PC-3 (cell line): ENCODE results near the gene LAMA2.

Experiments used
- CTCF ChIP-seq: fragments of 300-600 bp; sonication (generic); conservative IDR thresholded peaks from 2 replicates; pipeline ENCODE4 v1.5.1; 2017; ENCODE audit warnings: antibody characterized with exemption, low read depth, mild to moderate bottlenecking, low read length
- EZH2 ChIP-seq: fragments of 300-600 bp; sonication (generic); IDR thresholded peaks from one replicate; pipeline ENCODE4 v1.6.1; 2017; ENCODE audit warnings: antibody characterized with exemption, mild to moderate bottlenecking, low read length; ENCODE audit not compliant: unreplicated experiment

DNA sequence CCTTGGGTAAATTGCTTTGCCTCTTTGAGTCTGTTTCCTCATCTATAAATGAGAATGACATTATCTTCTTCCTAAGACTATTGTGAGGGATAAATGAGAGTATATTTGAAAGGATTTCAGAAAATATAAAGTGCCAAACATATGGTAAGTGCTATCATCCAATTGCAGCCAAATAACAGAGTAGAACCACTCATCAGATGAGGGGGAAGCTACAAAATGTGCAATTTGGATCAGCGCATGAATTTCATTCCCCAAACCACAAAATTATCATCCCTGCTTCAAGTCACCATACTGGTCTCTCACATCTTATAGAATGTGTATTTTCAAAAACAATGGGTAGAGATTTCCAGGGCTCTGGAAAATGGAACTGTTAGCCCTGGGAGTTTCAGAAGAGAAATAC, 668.5 kb downstream of the LAMA2 start:
- TF ChIP-seq CTCF (no peak), EZH2 (no peak)
